Caco-2 (cell line): ENCODE data around the gene PPP1R2. TPM values are rescaled to one million over a fixed set of nuclear protein-coding genes. Genes with fewer than 3 reads are reported as not detected.

Experiments used
- BruUV-seq: library from RNA; stranded (reverse); fragments of 400-500 nt; replicated peaks from 2 replicates; lab custom pipeline; 2021; lab: Mats Ljungman, UMichigan
- CTCF ChIA-PET: fragments of 300-600 bp; sonication (Branson Sonifier 250); formaldehyde crosslinking; loops from one replicate; lab custom pipeline; 2022; ENCODE audit warnings: antibody characterized with exemption; lab: Charles Lee
- POLR2A ChIA-PET: fragments of 300-600 bp; sonication (Branson Sonifier 250); formaldehyde crosslinking; loops from one replicate; lab custom pipeline; 2022; ENCODE audit warnings: antibody characterized with exemption; lab: Charles Lee
- DNase-seq, 2 experiments: peaks; one replicate each; pipeline versions ENCODE4 v3.0.0 to v3.0.0-alpha.2; 2020 to 2022
- H3K27me3 ChIP-seq: replicated peaks from 2 replicates; pipeline ENCODE4 v1.6.0; 2011; ENCODE audit warnings: low read length; ENCODE audit not compliant: control insufficient read depth, insufficient read depth
- H3K36me3 ChIP-seq: 2 replicates; pipeline ENCODE4 v1.5.1; 2011; ENCODE audit warnings: low read length; ENCODE audit not compliant: control insufficient read depth, insufficient read depth
- H3K4me1 ChIP-seq: fragments of 250-450 bp; sonication (Bioruptor Pico); 2 replicates; pipeline ENCODE4 v1.5.1; 2020; ENCODE audit warnings: mild to moderate bottlenecking
- H3K4me3 ChIP-seq: 2 replicates; pipeline ENCODE4 v1.5.1; 2011; ENCODE audit warnings: low read depth, mild to moderate bottlenecking, control low read depth, low read length
- H3K9me3 ChIP-seq: fragments of 250-450 bp; sonication (Bioruptor Pico); 2 replicates; pipeline ENCODE4 v1.5.1; 2020; ENCODE audit warnings: mild to moderate bottlenecking, moderate library complexity
- H3K27ac Mint-ChIP-seq: one replicate; pipeline ENCODE4 v1.8.0; 2022; ENCODE audit warnings: mixed read lengths; ENCODE audit not compliant: unreplicated experiment
- H3K27me3 Mint-ChIP-seq: one replicate; pipeline ENCODE4 v1.8.0; 2022; ENCODE audit warnings: mixed read lengths; ENCODE audit not compliant: insufficient read depth, unreplicated experiment
- H3K36me3 Mint-ChIP-seq: one replicate; pipeline ENCODE4 v1.8.0; 2022; ENCODE audit warnings: mild to moderate bottlenecking, mixed read lengths; ENCODE audit not compliant: insufficient read depth, unreplicated experiment
- H3K4me1 Mint-ChIP-seq: one replicate; pipeline ENCODE4 v1.8.0; 2022; ENCODE audit warnings: low read depth, mixed read lengths; ENCODE audit not compliant: unreplicated experiment
- H3K4me3 Mint-ChIP-seq: one replicate; pipeline ENCODE4 v1.8.0; 2022; ENCODE audit warnings: mild to moderate bottlenecking, moderate library complexity, mixed read lengths; ENCODE audit not compliant: unreplicated experiment
- H3K9me3 Mint-ChIP-seq: one replicate; pipeline ENCODE4 v1.8.0; 2022; ENCODE audit warnings: mixed read lengths; ENCODE audit not compliant: unreplicated experiment
- CTCF ChIP-seq, 2 experiments: fragments of 200-600 bp in 1 of 2; IDR thresholded peaks; 1 replicate in 1 of 2; 2 replicates in 1 of 2; pipeline versions ENCODE4 v1.5.1 to v1.8.0; 2011 to 2022; ENCODE audit warnings: antibody characterized with exemption in 1 of 2, control low read depth in 1 of 2, inconsistent platforms in 1 of 2, low read depth in 1 of 2, low read length in 1 of 2, mild to moderate bottlenecking in 1 of 2, moderate library complexity in 1 of 2; ENCODE audit not compliant: insufficient read depth in 1 of 2, severe bottlenecking in 1 of 2, unreplicated experiment in 1 of 2
- intact Hi-C: fragments of 100-400 bp; cut with micrococcal nuclease; formaldehyde crosslinking; loops from one replicate; pipeline ENCODE4 v1.10.0; 2022; ENCODE audit not compliant: unreplicated experiment
- total RNA-seq: library from RNA; stranded (reverse); gene quantifications from 2 replicates; pipeline ENCODE4 v1.2.3, GENCODE V29; 2022

PPP1R2 gene
- total RNA-seq, 1 experiment from 2014 or later: 150 TPM

- no peaks in the 10 kb centered on the region for H3K27me3 Mint-ChIP-seq
- no peak overlapping the region for H3K4me3 Mint-ChIP-seq
- TF ChIP-seq CTCF (IDR thresholded peaks at IDR 0.05; ENCODE audit: insufficient read depth in 1 of 2, low read depth in 1 of 2, low read length in 1 of 2, severe bottlenecking in 1 of 2, unreplicated experiment in 1 of 2): no peak
- peaks cover 79% of the 10 kb centered on the region for H3K36me3 Mint-ChIP-seq
- no TSS peak for BruUV-seq
- intact Hi-C loops: no loop called here
- Histone ChIP-seq H3K4me3 (no peak overlapping the region), H3K9me3 (no peaks in the 10 kb centered on the region), H3K4me1 (no peaks in the 10 kb centered on the region), H3K27me3 (no peaks in the 10 kb centered on the region), H3K36me3 (no peaks in the 10 kb centered on the region)
- POLR2A ChIA-PET: no interaction called here
- no peaks in the 10 kb centered on the region for H3K9me3 Mint-ChIP-seq
- no peak overlapping the region for H3K27ac Mint-ChIP-seq
- CTCF ChIA-PET: no interaction called here
- DNase-seq: no peak
- H3K4me1 Mint-ChIP-seq: no peaks in the 10 kb centered on the region
Measured at GRCh38 chr3:195526492-195526891, 16.6 kb downstream of the PPP1R2 start.

- Histone ChIP-seq H3K4me1 (no peaks in the 10 kb centered on the region), H3K9me3 (no peaks in the 10 kb centered on the region), H3K4me3 (no peak overlapping the region), H3K36me3 (no peaks in the 10 kb centered on the region), H3K27me3 (no peaks in the 10 kb centered on the region)
- CTCF ChIA-PET: interaction anchor here (1.7 kb wide), 1 partner anchor 253 kb away, joined by 6 read pairs; the partner anchor contains the start of gene XXYLT1
- DNase-seq: no peak
- no TSS peak for BruUV-seq
- Mint-ChIP-seq H3K4me1 (no peaks in the 10 kb centered on the region), H3K27me3 (no peaks in the 10 kb centered on the region), H3K27ac (peak overlapping the region; percentile 54), H3K36me3 (peaks cover 82% of the 10 kb centered on the region), H3K4me3 (no peak overlapping the region), H3K9me3 (no peaks in the 10 kb centered on the region)
- intact Hi-C loops: no loop called here
- no peak for TF ChIP-seq CTCF (IDR thresholded peaks at IDR 0.05; ENCODE audit: insufficient read depth in 1 of 2, low read depth in 1 of 2, low read length in 1 of 2, severe bottlenecking in 1 of 2, unreplicated experiment in 1 of 2)
- POLR2A ChIA-PET: no interaction called here
Measured at GRCh38 chr3:195524171-195524896, 18.8 kb downstream of the PPP1R2 start.

- TF ChIP-seq CTCF (IDR thresholded peaks at IDR 0.05; ENCODE audit: insufficient read depth in 1 of 2, low read depth in 1 of 2, low read length in 1 of 2, severe bottlenecking in 1 of 2, unreplicated experiment in 1 of 2): peak; percentile 47 to 71
- no peak overlapping the region for H3K27ac Mint-ChIP-seq
- Histone ChIP-seq H3K4me1 (no peaks in the 10 kb centered on the region), H3K27me3 (no peaks in the 10 kb centered on the region), H3K9me3 (no peaks in the 10 kb centered on the region), H3K36me3 (no peaks in the 10 kb centered on the region), H3K4me3 (no peak overlapping the region)
- TSS peak; percentile 7 for BruUV-seq
- POLR2A ChIA-PET: no interaction called here
- H3K36me3 Mint-ChIP-seq: peaks cover 76% of the 10 kb centered on the region
- intact Hi-C loops: loop anchor here (1.0 kb wide), 1 partner anchor 251 kb away; the partner anchor contains the start of gene XXYLT1
- H3K27me3 Mint-ChIP-seq: no peaks in the 10 kb centered on the region
- no peak overlapping the region for H3K4me3 Mint-ChIP-seq
- no peaks in the 10 kb centered on the region for H3K9me3 Mint-ChIP-seq
- CTCF ChIA-PET: interaction anchor here (0.8 to 1.3 kb wide), 2 partner anchors 20 to 251 kb away, joined by 3 to 6 read pairs; partner anchors contain the start of genes PPP1R2 and XXYLT1
- DNase-seq: peak in 1 of 2 experiments; percentile 27
- H3K4me1 Mint-ChIP-seq: no peaks in the 10 kb centered on the region
Measured at GRCh38 chr3:195522254-195523023, 20.7 kb downstream of the PPP1R2 start.
